ENCODE measurements around the gene CHST11. TPM values are rescaled to one million over a fixed set of nuclear protein-coding genes. Genes with fewer than 3 reads are reported as not detected.

CHST11 gene
- total RNA-seq, 1 donor = 10.8 TPM

- no peak for TF ChIP-seq CTCF (IDR thresholded peaks at IDR 0.05; ENCODE audit: insufficient read depth, low read length)
- H3K4me3 ChIP-seq (ENCODE audit: low read depth, low read length) = no peak overlapping the region
- no peak for DNase-seq (ENCODE audit: low read depth)
Measured at GRCh38 chr12:104758771-104759170, 302.0 kb downstream of the CHST11 start.

DNA sequence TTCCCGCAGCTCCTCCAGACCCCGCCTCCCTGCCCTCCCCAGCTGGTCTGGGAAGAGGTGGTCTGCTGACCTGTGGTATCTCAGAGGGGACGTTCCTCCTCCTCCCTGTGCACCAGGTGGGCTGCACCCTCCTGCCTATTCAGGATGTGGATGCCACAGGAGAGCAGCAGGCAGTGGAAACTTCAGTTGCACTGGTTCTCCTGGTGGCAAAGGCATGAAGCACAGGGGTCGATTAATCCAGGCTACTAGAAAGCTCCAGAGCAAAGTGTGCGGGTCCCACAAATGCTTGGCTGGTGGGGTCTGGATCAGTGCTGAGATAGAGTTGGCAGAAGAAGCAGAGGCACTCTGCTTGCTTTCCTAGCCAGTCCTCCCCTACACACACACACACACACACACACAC, 304.3 kb downstream of the CHST11 start:
- TF ChIP-seq CTCF (IDR thresholded peaks at IDR 0.05; ENCODE audit: insufficient read depth, low read length) = no peak
- H3K4me3 ChIP-seq (ENCODE audit: low read depth, low read length) = no peak overlapping the region
- DNase-seq (ENCODE audit: low read depth) = no peak

GRCh38 chr12:104761611-104762010, 304.9 kb downstream of the CHST11 start:
- no peak for DNase-seq (ENCODE audit: low read depth)
- TF ChIP-seq CTCF (IDR thresholded peaks at IDR 0.05; ENCODE audit: insufficient read depth, low read length) = no peak
- H3K4me3 ChIP-seq (ENCODE audit: low read depth, low read length) = no peak overlapping the region

- no peak for DNase-seq (ENCODE audit: low read depth)
- TF ChIP-seq CTCF (IDR thresholded peaks at IDR 0.05; ENCODE audit: insufficient read depth, low read length) = no peak
- no peak overlapping the region for H3K4me3 ChIP-seq (ENCODE audit: low read depth, low read length)
Measured at GRCh38 chr12:104763168-104763805, 306.5 kb downstream of the CHST11 start.

- no peak for TF ChIP-seq CTCF (IDR thresholded peaks at IDR 0.05; ENCODE audit: insufficient read depth, low read length)
- DNase-seq (ENCODE audit: low read depth) = no peak
- no peak overlapping the region for H3K4me3 ChIP-seq (ENCODE audit: low read depth, low read length)
Measured at GRCh38 chr12:104764225-104765091, 307.7 kb downstream of the CHST11 start.

DNA sequence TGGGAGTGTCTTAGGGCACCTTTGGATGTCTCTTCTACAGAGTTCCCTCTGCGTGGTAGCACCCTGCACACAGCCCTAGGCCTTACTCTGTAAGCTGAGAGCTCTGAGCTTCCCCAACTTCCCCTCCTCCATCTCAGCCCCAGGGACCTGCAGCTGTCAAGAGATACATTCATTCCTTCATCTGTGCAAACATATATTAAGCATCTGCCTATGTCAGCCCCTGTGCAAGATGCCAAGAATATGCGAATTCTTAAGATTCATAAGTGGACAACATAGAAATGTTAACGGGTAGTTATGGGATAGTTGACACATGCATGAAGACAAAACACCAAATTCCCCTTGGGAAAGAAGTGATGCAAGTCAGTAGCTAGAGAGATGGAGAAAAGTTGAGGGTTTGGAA, 310.5 kb downstream of the CHST11 start:
- TF ChIP-seq CTCF (IDR thresholded peaks at IDR 0.05; ENCODE audit: insufficient read depth, low read length) = no peak
- DNase-seq (ENCODE audit: low read depth) = no peak
- H3K4me3 ChIP-seq (ENCODE audit: low read depth, low read length) = no peak overlapping the region
